Measurements from ENCODE around the gene THADA.
"Not testable (repeated sequence)": the region's sequence is repeated elsewhere in the genome, so short reads cannot be mapped to it uniquely, and the experiment has no call there.

The THADA gene

DNA sequence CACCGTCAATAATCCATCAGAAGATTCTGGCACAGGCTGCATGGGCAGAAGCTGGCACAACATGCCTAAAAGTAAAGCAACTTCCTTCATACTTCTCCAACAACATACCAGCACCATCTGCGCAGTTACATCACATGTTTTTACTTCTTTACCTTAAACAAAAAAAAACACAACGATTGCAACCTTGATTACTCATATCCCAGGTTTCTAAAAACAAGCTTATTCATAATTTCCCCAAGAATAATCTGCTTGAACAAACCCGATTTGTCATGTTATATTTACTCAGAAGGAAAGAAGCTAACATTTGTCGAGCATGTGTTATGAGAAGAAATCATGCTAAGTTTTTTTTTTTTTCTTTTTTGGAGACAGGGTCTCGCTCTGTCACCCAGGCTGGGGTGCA is 54.7 kb downstream of the THADA start:
- DNase-seq (ENCODE audit: low spot score): no peak

GRCh38 chr2:43540021-43540779 is 55.6 kb downstream of the THADA start:
- DNase-seq (ENCODE audit: low spot score): no peak

DNA sequence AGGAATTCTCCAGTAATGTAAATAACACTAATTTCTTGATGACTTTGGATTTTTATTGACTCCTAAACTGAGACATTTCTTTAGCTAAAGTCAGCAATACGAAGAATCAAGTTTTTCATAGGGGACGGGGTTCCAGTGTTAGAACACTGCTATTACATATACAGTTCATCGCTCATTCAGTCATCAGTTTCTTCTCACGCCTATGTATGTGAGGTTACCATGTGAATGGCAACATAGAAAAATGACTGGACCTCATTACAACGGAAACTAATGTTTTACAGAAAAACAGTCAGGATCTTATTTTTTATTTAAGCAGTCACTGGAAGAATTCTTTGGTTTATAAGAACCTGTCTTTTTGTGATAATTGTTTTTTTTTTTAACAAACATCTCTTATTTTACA is 56.4 kb downstream of the THADA start:
- no peak for DNase-seq (ENCODE audit: low spot score)

GRCh38 chr2:43538034-43538670 is 57.7 kb downstream of the THADA start:
- DNase-seq (ENCODE audit: low spot score): peak; percentile 54

- no peak for DNase-seq (ENCODE audit: low spot score)
These were observed 58.7 kb downstream of the THADA start for GRCh38 chr2:43537137-43537536.

DNA sequence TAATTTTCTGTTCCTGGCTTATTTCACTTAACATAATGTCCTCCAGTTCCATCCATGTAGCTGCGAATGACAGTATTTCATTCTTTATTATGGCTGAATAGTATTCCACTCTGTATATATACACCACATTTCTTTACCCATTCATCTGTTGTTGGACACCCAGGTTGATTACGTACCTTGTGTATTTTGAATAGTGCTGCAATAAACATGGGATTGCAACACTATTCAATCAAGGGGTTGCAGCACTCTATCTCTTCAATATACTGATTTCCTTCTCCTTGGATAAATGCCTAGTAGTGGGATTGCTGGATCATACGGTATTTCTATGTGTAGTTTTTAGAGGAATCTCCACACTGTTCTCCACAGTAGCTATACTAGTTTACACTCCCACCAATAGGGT is 61.3 kb downstream of the THADA start:
- no peak for DNase-seq (ENCODE audit: low spot score)

DNA sequence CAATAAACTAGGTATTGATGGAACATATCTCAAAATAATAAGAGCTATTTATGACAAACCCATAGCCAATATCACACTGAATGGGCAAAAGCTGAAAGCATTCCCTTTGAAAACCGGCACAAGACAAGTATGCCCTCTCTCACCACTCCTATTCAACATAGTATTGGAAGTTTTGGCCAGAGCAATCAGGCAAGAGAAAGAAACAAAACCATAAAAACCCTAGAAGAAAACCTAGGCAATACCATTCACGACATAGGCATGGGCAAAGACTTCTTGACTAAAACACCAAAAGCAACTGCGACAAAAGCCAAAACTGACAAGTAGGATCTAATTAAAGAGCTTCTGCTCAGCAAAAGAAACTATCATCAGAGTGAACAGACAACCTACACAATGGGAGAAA is 63.3 kb downstream of the THADA start:
- not testable (repeated sequence) for DNase-seq (ENCODE audit: low spot score)

GRCh38 chr2:43531251-43531650 is 64.6 kb downstream of the THADA start:
- no peak for DNase-seq (ENCODE audit: low spot score)

- no peak for DNase-seq (ENCODE audit: low spot score)
These were observed 68.8 kb downstream of the THADA start for GRCh38 chr2:43526994-43527393.

DNA sequence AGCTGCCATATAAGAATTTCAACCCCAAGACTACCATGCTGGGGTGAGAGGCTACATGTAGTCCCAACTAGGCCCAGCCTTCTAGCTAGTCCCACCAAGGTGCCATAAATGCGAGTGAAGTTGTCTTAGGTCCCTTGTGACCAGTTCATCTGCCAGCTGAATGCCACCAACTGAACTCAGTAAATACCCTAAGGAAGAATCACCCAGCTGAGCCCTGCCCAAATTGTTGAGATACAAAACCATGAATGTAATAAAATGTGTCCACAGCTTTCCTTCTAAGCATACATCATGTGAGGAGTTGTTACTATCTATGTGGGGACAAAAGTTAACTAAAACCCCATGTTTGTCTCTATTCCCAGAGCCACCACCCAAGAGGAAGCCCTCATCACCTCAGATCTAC is 70.3 kb downstream of the THADA start:
- DNase-seq (ENCODE audit: low spot score): no peak

DNA sequence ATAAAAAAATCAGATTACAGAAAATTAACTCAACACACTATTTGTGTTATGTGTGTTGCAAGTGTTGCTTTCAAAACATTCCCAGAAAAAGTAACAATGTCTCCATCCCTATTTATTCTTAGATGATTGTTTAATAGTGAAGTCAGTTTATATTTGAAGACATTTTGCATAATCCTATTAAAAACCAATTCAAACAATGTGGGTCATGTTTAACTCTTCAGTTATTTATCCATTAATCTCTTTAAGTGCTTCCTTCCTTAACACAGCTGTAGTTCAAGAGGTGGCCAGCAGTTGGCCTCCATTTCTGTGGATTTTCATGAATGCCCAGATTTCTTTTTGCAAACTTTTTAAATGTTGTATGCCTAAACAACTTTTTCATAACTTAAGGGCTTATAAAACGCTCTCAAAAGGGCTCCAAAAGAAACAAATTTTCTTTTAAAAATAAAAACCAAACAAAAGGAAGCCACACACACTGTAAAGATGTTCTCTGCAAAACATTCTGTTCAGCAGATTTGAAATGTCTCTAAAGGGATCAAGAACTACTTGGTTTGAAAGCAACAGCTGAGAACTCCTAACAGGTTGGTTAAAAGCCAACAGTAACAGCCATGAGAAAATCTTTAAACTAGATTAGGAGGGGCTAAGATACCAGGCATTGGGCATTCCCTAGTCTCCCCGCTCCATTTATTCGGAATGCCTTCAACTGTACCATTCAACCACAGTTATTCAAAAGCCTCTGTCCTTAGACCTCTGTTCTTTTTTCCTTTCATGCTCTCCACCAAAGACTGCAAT is 71.5 kb downstream of the THADA start:
- DNase-seq (ENCODE audit: low spot score): no peak

- DNase-seq (ENCODE audit: low spot score): no peak
These were observed 73.7 kb downstream of the THADA start for GRCh38 chr2:43522177-43522576.

DNA sequence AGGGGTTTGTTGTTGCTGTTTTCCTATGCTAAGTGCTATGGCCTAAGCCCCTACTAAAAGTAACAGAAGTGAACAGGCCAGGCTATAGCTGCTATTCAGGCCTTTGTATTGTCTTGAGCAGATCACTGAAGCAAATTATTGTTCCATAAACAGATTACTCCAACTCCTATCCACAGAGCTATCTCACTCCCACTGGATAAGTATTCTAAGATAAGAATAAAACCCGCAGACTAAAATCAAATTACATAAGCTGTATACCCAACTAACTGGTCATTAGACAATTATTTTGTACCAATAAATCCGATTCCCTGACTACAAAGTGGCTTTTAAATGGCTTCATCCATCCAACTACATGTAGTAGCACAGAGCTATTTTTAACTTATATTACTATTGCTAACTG is 74.3 kb downstream of the THADA start:
- DNase-seq (ENCODE audit: low spot score): no peak

DNA sequence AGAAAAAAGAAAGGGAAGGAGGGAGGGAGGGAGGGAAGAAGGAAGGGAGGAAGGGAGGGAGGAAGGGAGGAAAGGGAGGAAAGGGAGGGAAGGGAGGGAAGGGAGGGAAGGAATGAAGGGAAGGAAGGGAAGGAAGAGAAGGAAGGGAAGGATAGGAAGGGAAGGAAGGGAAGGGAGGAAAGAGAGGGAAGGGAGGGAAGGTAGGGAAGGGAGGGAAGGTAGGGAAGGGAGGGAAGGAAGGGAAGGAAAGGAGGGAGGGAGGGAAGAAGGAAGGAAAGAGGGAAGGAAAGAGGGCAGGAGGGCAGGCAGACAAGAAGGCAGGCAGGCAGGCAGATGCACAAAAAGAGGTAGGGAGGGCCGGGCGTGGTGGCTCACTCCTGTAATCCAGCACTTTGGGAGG is 74.9 kb downstream of the THADA start:
- no peak for DNase-seq (ENCODE audit: low spot score)

GRCh38 chr2:43519643-43520221 is 76.1 kb downstream of the THADA start:
- DNase-seq (ENCODE audit: low spot score): no peak

DNA sequence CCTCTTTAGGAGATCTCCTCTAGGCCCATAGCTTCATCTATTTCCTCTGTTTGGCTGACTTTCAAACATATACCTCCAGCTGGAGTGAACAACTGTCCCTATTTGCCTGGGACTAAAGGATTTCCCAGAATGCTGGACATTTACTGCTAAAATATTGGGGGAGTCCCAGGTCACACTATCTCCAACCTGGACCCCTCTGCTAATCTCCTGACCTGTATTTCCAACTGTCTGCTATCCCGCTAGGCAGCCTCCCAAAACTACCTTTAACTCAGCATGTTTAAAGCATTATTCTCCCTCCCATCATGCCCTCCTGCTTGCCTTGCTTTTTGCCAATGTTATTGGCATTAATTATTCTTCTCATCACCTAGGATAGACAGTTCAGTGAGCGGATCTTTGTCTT is 77.1 kb downstream of the THADA start:
- DNase-seq (ENCODE audit: low spot score): no peak

- no peak for DNase-seq (ENCODE audit: low spot score)
These were observed 77.7 kb downstream of the THADA start for GRCh38 chr2:43518181-43518580.

DNA sequence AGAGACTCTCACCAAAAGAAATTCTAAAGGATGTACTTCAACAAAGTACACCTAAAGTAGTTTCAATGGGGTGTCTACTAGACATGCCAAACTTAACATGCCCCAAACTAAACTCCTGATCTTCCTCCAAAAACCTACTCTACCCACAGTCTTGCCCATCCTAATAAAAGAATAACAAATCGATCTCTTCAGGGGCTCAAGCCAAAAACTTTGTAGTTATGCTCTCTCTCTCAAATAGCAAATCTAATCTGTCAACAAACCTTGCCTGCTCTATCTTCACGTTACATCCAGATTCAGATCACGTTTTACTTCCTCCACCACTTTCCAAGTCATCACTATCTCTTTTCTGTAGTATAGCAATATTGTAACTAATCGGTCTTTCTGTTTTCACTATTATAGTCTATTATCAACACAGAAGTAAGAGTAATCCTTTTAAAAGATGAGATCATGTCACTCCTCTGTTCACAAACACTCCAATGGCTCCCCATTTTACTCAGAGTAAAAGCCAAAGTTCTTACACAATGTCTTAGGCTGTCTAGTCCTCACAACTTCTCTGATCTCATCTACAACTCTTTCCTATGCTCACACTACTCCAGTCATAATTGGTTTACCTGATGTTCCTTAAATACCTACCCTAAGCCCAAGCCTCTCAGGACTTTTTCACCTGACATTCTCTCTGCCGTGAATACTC is 79.9 kb downstream of the THADA start:
- DNase-seq (ENCODE audit: low spot score): no peak

DNA sequence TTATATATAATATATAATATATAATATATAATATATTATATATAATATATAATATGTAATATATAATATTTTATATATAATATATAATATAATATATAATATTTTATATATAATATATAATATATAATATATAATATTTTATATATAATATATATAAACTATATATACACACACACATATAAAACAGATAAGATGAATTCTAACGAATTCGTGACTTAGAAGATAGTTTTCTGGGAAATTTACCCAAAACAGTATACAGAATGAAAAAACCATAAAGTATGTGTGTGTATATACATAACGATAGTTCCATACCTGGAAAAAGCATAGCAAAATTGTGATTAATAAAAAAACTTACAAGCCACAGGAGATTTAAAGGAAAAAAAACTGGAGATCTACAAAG is 80.6 kb downstream of the THADA start:
- DNase-seq (ENCODE audit: low spot score): no peak

DNA sequence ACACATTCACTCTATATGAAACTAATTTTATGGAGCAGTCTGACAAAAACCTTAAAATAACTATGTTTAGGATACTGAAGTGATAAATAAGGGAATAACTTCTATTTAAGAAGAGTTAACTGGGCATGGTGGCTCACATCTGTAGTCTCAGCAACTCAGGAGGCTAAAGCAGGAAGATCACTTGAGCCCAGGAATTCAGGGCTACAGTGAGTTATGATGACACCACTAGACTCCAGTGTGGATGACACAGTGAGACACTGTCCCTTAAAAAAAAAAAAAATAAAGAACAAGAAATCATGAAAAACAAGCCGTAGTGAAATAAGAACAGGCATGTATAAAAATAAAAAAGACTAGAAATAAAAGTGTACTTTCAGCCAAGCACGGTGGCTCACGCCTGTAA is 82.0 kb downstream of the THADA start:
- no peak for DNase-seq (ENCODE audit: low spot score)

DNA sequence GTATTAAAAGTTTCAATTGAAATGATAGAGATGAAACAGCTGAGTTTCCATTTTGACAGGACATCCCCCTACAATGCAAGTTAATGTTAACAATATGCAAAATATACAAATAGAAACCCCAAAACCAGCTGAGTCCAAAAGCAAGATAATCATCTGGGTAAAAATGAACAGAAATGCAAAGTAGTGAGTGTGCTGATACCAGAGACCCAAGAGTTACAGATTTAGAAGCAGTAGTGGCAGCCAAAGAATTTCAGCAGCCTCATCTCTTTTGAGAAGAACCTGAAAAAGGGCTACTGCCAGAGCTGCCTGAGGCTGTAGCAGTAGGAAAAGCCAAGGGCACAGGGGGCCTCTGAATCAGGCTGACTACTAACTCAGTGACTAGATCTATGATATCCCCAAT is 82.6 kb downstream of the THADA start:
- DNase-seq (ENCODE audit: low spot score): no peak

- DNase-seq (ENCODE audit: low spot score): no peak
These were observed 84.6 kb downstream of the THADA start for GRCh38 chr2:43511199-43511598.

Measured in COLO829 (cell line).